NCI-H446 (cell line): ENCODE measurements around the gene TBC1D26.
"Not testable (repeated sequence)": the region's sequence is repeated elsewhere in the genome, so short reads cannot be mapped to it uniquely, and the experiment has no call there.

Experiments used
- DNase-seq, 2 experiments: peaks; one replicate each; lab custom pipeline; 2025; lab: John Stamatoyannopoulos, UW

TBC1D26 gene

DNA sequence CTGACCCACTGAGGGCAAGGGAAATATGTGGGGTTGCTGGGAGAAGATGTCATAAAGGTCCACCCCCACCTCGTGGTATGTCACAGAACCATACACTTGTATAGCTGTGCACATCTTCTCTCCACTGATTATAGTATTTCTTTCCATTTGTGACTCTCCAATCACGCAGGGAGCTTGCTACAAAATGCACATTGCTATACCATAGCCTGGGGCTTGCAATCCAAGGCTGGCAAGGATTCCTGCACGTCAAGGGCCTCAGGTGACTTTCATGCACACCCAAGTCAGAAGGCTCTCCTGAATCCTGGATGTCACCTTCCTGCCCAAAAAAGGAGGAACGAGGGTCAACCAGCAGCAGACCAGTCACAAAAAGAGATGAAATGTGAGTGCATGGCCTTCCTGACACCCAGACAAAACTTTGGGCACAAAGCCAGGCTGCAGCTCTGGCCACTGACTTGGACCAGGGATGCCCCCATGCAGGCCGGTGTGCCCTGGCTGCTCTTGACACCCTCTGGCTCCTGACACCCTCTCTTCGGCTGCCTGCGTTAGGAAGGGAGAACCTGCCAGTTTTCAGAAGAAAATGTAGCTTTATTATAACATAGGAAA lies 12.1 kb downstream of the TBC1D26 start:
- DNase-seq, result no peak

DNA sequence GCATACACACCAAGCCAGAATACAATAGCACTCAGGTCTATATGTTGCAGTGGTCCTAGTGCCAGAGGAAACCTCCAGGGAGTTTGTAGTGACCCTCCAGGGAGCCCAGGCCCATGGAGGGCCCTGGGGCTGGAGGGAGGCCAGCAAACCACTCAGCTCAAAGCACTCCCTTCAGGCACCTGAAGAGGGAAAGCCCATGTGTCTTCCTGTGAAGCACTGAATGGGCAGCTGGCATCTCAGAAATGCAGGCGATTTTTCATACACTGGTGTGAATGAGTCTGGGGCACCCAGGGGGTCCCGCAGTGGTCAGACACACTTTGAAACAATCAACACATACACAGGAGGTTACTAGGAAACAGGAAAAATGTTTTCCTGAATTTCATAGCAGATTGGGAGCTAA lies 12.8 kb downstream of the TBC1D26 start:
- DNase-seq, result no peak

DNA sequence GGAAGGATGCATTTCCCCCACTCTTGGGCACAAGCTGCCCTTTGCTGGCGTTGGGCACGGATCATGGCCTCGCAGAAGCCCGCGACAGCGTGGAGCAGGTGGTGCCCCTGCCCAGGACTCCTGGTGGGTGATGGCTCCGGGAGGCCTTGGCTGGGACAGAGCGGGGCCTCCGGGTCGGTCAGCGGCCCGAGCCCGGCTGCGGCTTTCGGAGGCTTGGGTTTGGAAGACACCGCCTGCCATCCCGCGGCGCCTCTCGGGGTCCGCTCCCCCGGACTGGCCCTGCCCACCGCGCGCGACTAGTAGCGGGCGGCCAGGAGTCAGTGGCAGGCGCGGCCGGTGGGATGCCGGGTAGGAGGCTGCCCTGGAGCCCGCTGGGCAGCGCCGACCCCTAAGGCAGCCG lies 17.3 kb downstream of the TBC1D26 start:
- DNase-seq, result not testable (repeated sequence)

GRCh38 chr17:15768865-15769533 lies 36.9 kb downstream of the TBC1D26 start:
- peak in 1 of 2 experiments; percentile 5 for DNase-seq

DNA sequence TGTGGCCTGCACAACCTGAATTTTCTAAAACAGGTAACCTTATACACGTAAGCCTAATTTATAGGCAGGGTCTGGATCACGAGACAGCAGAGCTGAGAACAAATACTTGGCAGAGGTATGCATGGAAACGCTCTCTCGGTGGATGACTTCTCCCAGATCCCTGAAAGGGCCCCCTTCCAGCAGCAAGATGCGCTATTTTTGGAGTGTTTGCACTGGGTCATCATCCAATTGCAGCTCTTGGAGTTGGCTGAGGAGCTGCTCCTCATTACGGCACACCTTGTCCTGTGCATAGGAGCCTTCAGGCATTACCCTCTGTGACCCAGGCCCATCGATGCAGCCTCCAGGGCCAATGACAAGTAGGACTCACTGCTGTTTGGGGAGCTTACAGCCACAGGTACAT lies 38.6 kb downstream of the TBC1D26 start:
- not testable (repeated sequence) for DNase-seq

DNA sequence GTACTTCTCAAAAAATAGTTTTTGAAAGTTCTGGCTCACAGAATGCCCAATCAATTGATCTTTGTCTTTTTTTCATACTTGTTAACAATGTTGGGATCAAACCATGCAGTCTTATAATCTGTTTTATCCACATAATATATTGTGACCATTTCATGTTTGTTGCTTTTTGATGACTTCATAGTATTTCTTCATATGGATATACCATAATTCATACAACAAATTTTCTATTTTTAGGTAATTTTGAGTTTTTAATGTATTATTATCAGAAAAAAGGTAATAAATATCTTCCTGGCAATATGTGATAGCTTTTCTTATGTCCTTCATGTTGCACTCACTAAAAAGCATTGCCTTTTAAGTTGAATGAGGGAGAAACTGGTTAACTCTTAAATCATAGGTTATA lies 44.8 kb downstream of the TBC1D26 start:
- no peak for DNase-seq

- no peak for DNase-seq
These were observed 45.2 kb downstream of the TBC1D26 start for GRCh38 chr17:15777297-15777696.

- no peak for DNase-seq
These were observed 45.6 kb downstream of the TBC1D26 start for GRCh38 chr17:15777717-15778116.

DNA sequence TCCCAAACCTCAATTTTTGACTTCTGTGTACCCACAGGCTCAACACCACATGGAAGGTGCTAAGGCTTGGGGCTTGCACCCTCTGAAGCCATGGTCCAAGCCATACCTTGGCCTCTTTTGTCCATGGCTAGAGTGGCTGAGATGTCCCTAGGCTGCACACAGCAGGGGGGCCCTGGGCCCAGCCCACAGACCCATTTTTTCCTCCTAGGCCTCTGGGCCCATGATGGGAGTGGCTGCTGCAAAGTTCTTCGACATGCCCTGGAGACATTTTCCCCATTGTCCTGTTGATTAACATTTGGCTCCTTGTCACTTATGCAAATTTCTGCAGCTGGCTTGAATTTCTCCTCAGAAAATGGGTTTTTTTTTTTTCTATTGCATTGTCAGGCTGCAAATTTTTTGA lies 47.0 kb downstream of the TBC1D26 start:
- DNase-seq, result no peak

- DNase-seq, result no peak
These were observed 48.1 kb downstream of the TBC1D26 start for GRCh38 chr17:15780188-15780587.

GRCh38 chr17:15782866-15783265 lies 50.8 kb downstream of the TBC1D26 start:
- DNase-seq, result no peak

- no peak for DNase-seq
These were observed 51.4 kb downstream of the TBC1D26 start for GRCh38 chr17:15783461-15783860.

DNA sequence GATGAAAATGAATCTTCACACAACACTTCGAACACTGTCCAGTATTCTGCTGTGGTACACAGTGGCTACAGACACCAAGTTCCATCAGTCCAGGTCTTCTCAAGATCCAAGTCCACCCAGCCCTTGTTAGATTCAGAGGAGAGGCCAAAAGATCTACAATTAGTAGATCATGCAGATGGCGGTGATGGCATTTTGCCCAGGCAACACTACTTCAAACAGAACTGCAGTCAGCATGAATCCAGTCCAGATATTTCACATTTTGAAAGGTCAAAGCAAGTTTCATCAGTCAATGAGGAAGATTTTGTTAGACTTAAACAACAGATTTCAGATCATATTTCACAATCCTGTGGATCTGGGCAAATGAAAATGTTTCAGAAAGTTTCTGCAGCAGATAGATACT lies 52.3 kb downstream of the TBC1D26 start:
- peak in 1 of 2 experiments; percentile 28 for DNase-seq

DNA sequence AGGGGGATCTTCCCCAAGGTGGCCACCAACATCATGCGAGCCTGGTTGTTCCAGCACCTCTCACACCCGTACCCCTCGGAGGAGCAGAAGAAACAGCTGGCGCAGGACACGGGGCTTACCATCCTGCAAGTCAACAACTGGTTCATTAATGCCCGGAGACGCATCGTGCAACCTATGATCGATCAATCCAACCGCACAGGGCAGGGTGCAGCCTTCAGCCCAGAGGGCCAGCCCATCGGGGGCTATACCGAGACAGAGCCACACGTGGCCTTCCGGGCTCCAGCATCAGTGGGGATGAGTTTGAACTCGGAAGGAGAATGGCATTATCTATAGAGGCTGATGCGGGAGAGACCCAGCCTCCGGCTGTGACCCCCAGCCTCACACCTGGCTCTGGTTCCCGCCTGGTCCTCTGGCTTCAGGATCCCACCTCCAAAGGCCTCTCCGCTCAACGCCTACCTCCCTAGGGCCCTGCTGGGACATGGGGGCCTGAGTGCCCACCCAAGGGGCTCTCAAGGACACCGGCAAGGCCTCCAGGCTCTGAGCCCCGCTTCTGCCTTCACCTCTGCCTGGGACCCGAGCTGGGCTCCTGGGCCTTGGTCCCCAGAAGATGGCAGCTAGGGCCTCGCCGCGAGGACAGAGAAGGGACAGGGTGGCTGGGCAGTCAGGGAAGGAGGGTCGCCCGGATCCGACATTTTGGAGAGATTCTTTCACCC lies 55.4 kb downstream of the TBC1D26 start:
- not testable (repeated sequence) for DNase-seq

GRCh38 chr17:15788365-15788764 lies 56.3 kb downstream of the TBC1D26 start:
- not testable (repeated sequence) for DNase-seq
